ENCODE data around the gene FLT3LG.
"Not testable (repeated sequence)": the region's sequence is repeated elsewhere in the genome, so short reads cannot be mapped to it uniquely, and the experiment has no call there.

Gene FLT3LG

DNA sequence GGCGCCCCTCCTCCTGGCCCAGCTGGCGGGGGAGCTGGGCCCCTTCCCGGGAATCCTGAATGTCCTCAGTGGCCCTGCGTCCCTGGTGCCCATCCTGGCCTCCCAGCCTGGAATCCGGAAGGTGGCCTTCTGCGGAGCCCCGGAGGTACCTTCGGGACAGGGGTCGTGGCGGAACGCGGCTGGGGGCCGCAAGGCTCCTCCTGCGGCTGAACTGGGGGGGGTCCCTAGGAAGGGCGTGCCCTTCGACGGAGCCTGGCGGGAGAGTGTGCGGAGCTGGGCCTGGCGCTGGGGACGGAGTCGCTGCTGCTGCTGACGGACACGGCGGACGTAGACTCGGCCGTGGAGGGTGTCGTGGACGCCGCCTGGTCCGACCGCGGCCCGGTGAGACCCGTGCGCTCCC is 12.4 kb upstream of the FLT3LG start:
- no peak for DNase-seq (ENCODE audit: low spot score)
- Mint-ChIP-seq H3K27me3 (ENCODE audit: low read depth) (no peaks in the 10 kb centered on the region), H3K9me3 (no peaks in the 10 kb centered on the region), H3K4me3 (no peak overlapping the region), H3K4me1 (ENCODE audit: low read depth) (peaks cover 9% of the 10 kb centered on the region), H3K36me3 (ENCODE audit: low read depth) (peaks cover 25% of the 10 kb centered on the region), H3K27ac (no peak overlapping the region)

DNA sequence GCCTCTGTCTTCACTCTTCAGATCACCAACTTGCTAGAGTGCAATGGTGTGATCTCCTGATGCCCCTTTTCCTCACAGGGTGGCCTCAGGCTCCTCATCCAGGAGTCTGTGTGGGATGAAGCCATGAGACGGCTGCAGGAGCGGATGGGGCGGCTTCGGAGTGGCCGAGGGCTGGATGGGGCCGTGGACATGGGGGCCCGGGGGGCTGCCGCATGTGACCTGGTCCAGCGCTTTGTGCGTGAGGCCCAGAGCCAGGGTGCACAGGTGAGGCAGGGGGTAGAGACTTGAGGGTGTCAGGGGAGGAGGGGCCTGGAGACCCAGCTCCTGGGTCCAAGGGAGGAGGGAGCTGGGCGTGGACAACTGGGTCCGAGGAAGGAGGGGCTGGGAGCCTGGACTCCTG is 11.5 kb upstream of the FLT3LG start:
- H3K27ac Mint-ChIP-seq, result no peak overlapping the region
- peaks cover 21% of the 10 kb centered on the region for H3K36me3 Mint-ChIP-seq (ENCODE audit: low read depth)
- peaks cover 7% of the 10 kb centered on the region for H3K4me1 Mint-ChIP-seq (ENCODE audit: low read depth)
- no peaks in the 10 kb centered on the region for H3K27me3 Mint-ChIP-seq (ENCODE audit: low read depth)
- H3K4me3 Mint-ChIP-seq, result no peak overlapping the region
- H3K9me3 Mint-ChIP-seq, result no peaks in the 10 kb centered on the region
- DNase-seq (ENCODE audit: low spot score), result no peak

DNA sequence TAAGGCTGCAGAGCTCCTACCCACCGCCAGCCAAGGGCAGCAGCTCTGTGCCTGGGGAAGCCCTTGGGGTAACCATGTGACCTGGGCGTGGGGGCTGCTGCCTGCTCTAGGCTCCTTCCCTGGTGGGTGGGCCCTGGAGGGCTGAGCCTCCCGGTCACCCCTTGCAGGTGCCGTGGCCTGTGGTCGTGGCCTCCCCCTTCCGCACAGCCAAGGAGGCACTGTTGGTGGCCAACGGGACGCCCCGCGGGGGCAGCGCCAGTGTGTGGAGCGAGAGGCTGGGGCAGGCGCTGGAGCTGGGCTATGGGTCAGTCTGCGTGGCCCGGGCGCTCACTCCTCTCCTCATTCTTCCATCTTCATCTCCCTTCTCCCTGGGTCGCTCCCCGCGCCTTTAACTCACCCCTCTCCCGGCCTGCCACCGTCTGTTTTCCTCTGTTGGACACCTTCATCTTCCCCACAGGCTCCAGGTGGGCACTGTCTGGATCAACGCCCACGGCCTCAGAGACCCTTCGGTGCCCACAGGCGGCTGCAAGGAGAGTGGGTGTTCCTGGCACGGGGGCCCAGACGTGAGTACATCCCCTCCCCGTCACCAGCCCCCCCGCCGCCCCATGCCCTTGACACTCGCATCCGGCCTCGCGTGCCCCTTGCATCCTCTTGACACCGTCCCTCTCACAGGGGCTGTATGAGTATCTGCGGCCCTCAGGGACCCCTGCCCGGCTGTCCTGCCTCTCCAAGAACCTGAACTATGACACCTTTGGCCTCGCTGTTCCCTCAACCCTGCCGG is 9.9 kb upstream of the FLT3LG start:
- no peak overlapping the region for H3K27ac Mint-ChIP-seq
- no peaks in the 10 kb centered on the region for H3K27me3 Mint-ChIP-seq (ENCODE audit: low read depth)
- no peak for DNase-seq (ENCODE audit: low spot score)
- peaks cover 4% of the 10 kb centered on the region for H3K4me1 Mint-ChIP-seq (ENCODE audit: low read depth)
- H3K36me3 Mint-ChIP-seq (ENCODE audit: low read depth), result peaks cover 25% of the 10 kb centered on the region
- H3K9me3 Mint-ChIP-seq, result no peaks in the 10 kb centered on the region
- no peak overlapping the region for H3K4me3 Mint-ChIP-seq

DNA sequence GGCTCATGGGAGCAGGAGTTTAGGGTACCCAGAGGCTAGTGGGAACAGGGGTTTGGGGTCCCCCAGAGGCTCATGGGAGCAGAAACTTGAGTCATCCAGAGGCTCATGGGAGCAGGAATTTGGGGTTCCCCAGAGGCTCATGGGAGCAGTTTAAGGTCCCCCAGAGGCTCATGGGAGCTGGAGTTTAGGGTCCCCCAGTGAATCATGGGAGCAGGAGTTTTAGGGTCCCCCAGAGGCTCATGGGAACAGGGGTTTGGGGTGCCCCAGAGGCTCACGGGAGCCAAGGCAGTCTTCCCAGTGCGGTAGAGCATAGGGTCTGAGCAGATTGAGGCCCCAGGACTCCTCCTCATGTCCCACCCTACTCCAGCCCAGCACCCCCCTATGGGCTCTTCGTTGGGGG is 8.6 kb upstream of the FLT3LG start:
- Mint-ChIP-seq H3K27ac (peak overlapping the region; percentile 20), H3K4me3 (no peak overlapping the region)

GRCh38 chr19:49468199-49468598 is 5.8 kb upstream of the FLT3LG start:
- H3K4me3 Mint-ChIP-seq, result peak overlapping the region; percentile 90
- peaks cover 16% of the 10 kb centered on the region for H3K36me3 Mint-ChIP-seq (ENCODE audit: low read depth)
- H3K27me3 Mint-ChIP-seq (ENCODE audit: low read depth), result no peaks in the 10 kb centered on the region
- DNase-seq (ENCODE audit: low spot score), result no peak
- peaks cover 32% of the 10 kb centered on the region for H3K4me1 Mint-ChIP-seq (ENCODE audit: low read depth)
- H3K27ac Mint-ChIP-seq, result peak overlapping the region; percentile 100
- H3K9me3 Mint-ChIP-seq, result no peaks in the 10 kb centered on the region

More for the DNA sequence above, 8.6 kb upstream of the FLT3LG start:
- no peak for DNase-seq (ENCODE audit: low spot score)
- peaks cover 18% of the 10 kb centered on the region for H3K36me3 Mint-ChIP-seq (ENCODE audit: low read depth)
- H3K27me3 Mint-ChIP-seq (ENCODE audit: low read depth), result no peaks in the 10 kb centered on the region
- H3K4me1 Mint-ChIP-seq (ENCODE audit: low read depth), result peaks cover 12% of the 10 kb centered on the region
- no peaks in the 10 kb centered on the region for H3K9me3 Mint-ChIP-seq

GRCh38 chr19:49468746-49469447 is 5.1 kb upstream of the FLT3LG start:
- Mint-ChIP-seq H3K36me3 (ENCODE audit: low read depth) (peaks cover 16% of the 10 kb centered on the region), H3K9me3 (no peaks in the 10 kb centered on the region), H3K4me1 (ENCODE audit: low read depth) (peaks cover 36% of the 10 kb centered on the region), H3K27ac (peak overlapping the region; percentile 100), H3K4me3 (peak overlapping the region; percentile 90), H3K27me3 (ENCODE audit: low read depth) (no peaks in the 10 kb centered on the region)
- peak; percentile 89 for DNase-seq (ENCODE audit: low spot score)

DNA sequence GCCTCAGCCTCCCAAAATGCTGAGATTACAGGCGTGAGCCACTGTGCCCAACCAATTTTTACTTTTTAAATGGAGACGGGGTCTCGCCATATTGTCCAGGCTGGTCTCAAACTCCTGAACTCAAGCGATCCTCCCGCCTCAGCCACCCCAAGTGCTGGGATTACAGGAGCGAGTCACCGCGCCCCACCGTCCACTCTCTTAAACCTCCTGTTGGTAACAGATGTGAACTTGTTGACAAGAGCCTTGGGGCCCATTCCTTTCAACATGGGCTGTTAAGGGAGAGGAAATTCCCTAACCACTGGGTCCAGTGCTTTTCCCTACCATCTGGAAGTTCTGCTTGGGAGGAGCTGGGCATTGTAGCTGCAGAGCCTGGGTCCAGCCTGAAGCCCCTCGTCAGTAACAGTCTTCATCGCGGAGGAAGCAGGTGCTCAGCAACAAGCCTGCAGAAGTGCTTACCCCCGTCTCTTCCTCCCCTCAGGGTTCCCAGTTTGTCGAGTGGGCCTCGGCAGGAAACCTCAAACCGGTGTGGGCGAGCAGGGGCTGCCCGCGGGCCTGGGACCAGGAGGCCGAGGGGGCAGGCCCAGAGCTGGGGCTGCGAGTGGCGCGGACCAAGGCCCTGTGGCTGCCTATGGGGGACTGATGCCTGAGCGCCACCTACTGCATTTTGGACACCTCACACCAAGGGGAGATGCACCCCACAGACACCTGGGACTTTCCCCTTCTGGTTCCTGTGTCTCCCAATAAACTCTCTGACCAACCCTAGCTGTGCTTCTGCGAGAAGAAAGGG is 4.0 kb upstream of the FLT3LG start:
- Mint-ChIP-seq H3K4me1 (ENCODE audit: low read depth) (peaks cover 36% of the 10 kb centered on the region), H3K27ac (peak overlapping the region; percentile 100), H3K9me3 (no peaks in the 10 kb centered on the region), H3K27me3 (ENCODE audit: low read depth) (no peaks in the 10 kb centered on the region), H3K4me3 (peak overlapping the region; percentile 63), H3K36me3 (ENCODE audit: low read depth) (peaks cover 19% of the 10 kb centered on the region)
- peak; percentile 90 for DNase-seq (ENCODE audit: low spot score)

DNA sequence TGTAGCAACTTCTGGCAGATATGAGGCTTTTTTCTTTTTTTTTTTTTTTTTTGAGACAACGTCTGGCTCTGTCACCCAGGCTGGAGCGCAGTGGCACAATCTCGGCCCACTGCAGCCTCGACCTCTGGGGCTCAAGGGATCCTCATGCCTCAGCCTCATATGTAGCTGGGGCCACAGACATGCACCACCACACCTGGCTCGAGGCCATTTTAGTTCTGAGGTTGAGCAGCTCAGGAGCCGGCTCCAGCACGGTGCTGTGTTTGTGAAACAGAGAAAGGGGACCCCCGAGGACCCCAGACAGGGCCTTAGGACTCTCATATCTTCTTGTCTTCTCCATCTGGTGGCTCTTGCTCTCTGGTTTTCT is 3.4 kb upstream of the FLT3LG start:
- H3K4me1 Mint-ChIP-seq (ENCODE audit: low read depth), result peaks cover 38% of the 10 kb centered on the region
- H3K27me3 Mint-ChIP-seq (ENCODE audit: low read depth), result no peaks in the 10 kb centered on the region
- peak overlapping the region; percentile 100 for H3K27ac Mint-ChIP-seq
- no peak for DNase-seq (ENCODE audit: low spot score)
- H3K9me3 Mint-ChIP-seq, result no peaks in the 10 kb centered on the region
- H3K36me3 Mint-ChIP-seq (ENCODE audit: low read depth), result peaks cover 21% of the 10 kb centered on the region
- H3K4me3 Mint-ChIP-seq, result peak overlapping the region; percentile 63

DNA sequence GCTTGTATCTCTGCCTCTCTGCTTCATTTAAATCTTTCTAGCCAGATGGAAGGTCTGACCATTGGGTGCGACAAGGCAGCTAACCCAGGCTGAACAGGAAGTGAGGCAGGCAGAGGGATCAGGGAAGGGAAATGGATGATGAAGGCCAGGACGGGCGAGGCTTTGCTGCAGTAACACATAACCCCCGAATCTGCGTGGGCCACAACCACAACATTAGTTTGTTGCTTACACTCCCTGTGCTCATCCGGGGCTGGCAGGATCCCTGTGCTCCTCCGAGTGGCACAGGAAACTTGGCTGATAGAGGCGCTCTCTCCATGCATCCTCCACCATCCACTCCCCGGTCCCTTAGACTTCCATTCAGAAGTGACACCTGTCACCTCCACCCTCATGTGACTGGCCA is 1.1 kb upstream of the FLT3LG start:
- Mint-ChIP-seq H3K27ac (peak overlapping the region; percentile 91), H3K36me3 (ENCODE audit: low read depth) (peaks cover 36% of the 10 kb centered on the region), H3K9me3 (no peaks in the 10 kb centered on the region), H3K4me1 (ENCODE audit: low read depth) (peaks cover 44% of the 10 kb centered on the region), H3K4me3 (peak overlapping the region; percentile 99), H3K27me3 (ENCODE audit: low read depth) (no peaks in the 10 kb centered on the region)
- DNase-seq (ENCODE audit: low spot score), result no peak

GRCh38 chr19:49473501-49473867 is 531 bp upstream of the FLT3LG start:
- Mint-ChIP-seq H3K4me1 (ENCODE audit: low read depth) (peaks cover 44% of the 10 kb centered on the region), H3K27ac (peak overlapping the region; percentile 91), H3K36me3 (ENCODE audit: low read depth) (peaks cover 36% of the 10 kb centered on the region), H3K4me3 (peak overlapping the region; percentile 99)
- H3K27me3 Mint-ChIP-seq (ENCODE audit: low read depth); H3K9me3 Mint-ChIP-seq; DNase-seq (ENCODE audit: low spot score): not testable (repeated sequence)

GRCh38 chr19:49474542-49474924 is 518 bp downstream of the FLT3LG start:
- peak overlapping the region; percentile 99 for H3K4me3 Mint-ChIP-seq
- H3K9me3 Mint-ChIP-seq, result no peaks in the 10 kb centered on the region
- H3K4me1 Mint-ChIP-seq (ENCODE audit: low read depth), result peaks cover 39% of the 10 kb centered on the region
- peak overlapping the region; percentile 91 for H3K27ac Mint-ChIP-seq
- H3K36me3 Mint-ChIP-seq (ENCODE audit: low read depth), result peaks cover 35% of the 10 kb centered on the region
- no peak for DNase-seq (ENCODE audit: low spot score)
- no peaks in the 10 kb centered on the region for H3K27me3 Mint-ChIP-seq (ENCODE audit: low read depth)

DNA sequence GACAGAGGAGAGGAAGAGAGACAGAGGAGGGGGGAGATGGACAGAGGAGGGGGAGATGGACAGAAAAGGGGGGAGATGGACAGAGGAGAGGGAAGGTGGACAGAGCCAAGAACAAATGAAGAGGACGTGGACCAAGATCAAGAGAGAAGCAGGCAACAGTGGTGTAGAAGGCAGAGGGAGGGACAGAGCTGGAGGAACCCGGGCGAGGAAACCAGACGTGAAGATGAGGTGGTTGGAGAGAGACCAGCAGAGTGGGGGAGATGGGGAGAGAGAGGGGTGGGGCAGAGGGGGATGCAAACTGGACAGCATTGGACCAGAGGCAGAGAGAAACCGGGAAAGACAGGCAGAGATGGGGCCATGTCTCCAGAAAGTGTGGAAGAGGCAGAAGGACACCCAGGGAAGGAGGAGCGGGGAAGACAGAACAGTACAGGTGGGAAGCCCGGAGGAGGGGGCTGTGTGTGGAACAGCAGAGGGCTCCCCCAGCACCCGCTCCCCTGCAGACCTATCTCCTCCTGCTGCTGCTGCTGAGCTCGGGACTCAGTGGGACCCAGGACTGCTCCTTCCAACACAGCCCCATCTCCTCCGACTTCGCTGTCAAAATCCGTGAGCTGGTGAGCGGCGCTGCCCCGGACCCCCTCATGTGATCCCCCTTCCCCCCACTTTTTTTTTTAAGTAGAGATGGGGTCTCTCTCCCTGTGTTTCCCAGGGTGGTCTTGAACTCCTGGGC is 1.3 kb downstream of the FLT3LG start:
- Mint-ChIP-seq H3K27ac (peak overlapping the region; percentile 91), H3K4me1 (ENCODE audit: low read depth) (peaks cover 32% of the 10 kb centered on the region)
- DNase-seq (ENCODE audit: low spot score), result no peak

DNA sequence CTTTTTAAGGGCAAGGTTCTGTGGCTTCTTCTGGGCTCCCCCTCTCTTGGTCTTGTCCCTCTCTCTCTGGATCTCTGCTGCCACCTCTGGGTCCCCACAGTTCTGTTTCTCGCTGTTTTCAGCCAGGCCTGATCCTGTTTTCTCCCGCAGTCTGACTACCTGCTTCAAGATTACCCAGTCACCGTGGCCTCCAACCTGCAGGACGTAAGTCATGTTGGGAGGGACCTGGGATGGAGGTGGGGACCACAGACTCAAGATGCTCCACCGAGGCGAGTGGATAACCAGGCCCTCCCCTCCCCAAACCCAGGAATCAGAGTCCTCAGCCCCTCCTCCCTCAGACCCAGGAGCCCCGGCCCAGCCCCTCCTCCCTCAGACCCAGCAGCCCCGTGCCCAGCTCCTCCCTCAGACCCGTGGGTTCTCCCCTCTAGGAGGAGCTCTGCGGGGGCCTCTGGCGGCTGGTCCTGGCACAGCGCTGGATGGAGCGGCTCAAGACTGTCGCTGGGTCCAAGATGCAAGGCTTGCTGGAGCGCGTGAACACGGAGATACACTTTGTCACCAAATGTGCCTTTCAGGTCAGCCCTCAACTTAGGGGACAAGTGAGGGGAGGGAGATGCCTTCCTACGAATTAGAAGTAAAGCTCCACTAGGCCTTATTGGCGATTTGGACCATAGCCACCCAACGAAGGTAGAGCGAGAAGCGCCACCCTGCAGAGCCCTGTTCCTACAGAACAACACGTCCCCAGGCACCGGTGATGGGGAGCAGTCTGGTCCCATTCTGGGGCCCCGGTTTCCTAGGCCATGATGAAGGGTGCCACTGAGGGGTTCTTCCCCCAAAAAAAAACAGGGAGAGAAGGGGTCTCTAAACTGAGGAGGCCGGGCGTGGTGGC is 2.2 kb downstream of the FLT3LG start:
- H3K4me3 Mint-ChIP-seq, result peak overlapping the region; percentile 99
- H3K9me3 Mint-ChIP-seq, result no peaks in the 10 kb centered on the region
- peaks cover 41% of the 10 kb centered on the region for H3K36me3 Mint-ChIP-seq (ENCODE audit: low read depth)
- H3K27ac Mint-ChIP-seq, result peak overlapping the region; percentile 91
- peak; percentile 76 for DNase-seq (ENCODE audit: low spot score)
- H3K27me3 Mint-ChIP-seq (ENCODE audit: low read depth), result no peaks in the 10 kb centered on the region
- peaks cover 25% of the 10 kb centered on the region for H3K4me1 Mint-ChIP-seq (ENCODE audit: low read depth)

More for the DNA sequence above, 1.3 kb downstream of the FLT3LG start:
- H3K36me3 Mint-ChIP-seq (ENCODE audit: low read depth), result peaks cover 40% of the 10 kb centered on the region
- H3K9me3 Mint-ChIP-seq, result no peaks in the 10 kb centered on the region
- peak overlapping the region; percentile 99 for H3K4me3 Mint-ChIP-seq
- H3K27me3 Mint-ChIP-seq (ENCODE audit: low read depth), result no peaks in the 10 kb centered on the region

All from T-helper 2 cell treated with Interferon-gamma antibody and Interleukin-4, amounts not matched to agents 5 μg/mL and 100 μg/mL, for 36 hours (primary cell).